ENCODE measurements around the gene DDR1.

The DDR1 gene

GRCh38 chr6:30891450-30891723 lies 7.1 kb downstream of the DDR1 start:
- TF ChIP-seq CTCF (IDR thresholded peaks at IDR 0.05; ENCODE audit: poor library complexity, severe bottlenecking), result no peak
- H3K27me3 ChIP-seq (ENCODE audit: insufficient read depth, poor library complexity, severe bottlenecking), result no peaks in the 10 kb centered on the region
- DNase-seq (ENCODE audit: low spot score) (no peak), ATAC-seq (ENCODE audit: low read depth) (no peak)
- H3K9me3 ChIP-seq (ENCODE audit: severe bottlenecking), result no peaks in the 10 kb centered on the region
- peaks cover 32% of the 10 kb centered on the region for H3K4me1 ChIP-seq (ENCODE audit: insufficient read depth, poor library complexity, severe bottlenecking)
- no peak overlapping the region for H3K4me3 ChIP-seq (ENCODE audit: severe bottlenecking)
- peaks cover 98% of the 10 kb centered on the region for H3K36me3 ChIP-seq (ENCODE audit: low read depth)
- H3K27ac ChIP-seq (ENCODE audit: poor library complexity, severe bottlenecking), result no peak overlapping the region

- no peak for DNase-seq (ENCODE audit: low spot score)
- ATAC-seq (ENCODE audit: low read depth), result no peak
- peaks cover 100% of the 10 kb centered on the region for H3K36me3 ChIP-seq (ENCODE audit: low read depth)
Observed at GRCh38 chr6:30891816-30892538, 7.7 kb downstream of the DDR1 start.

GRCh38 chr6:30893001-30893591 lies 8.8 kb downstream of the DDR1 start:
- TF ChIP-seq CTCF (IDR thresholded peaks at IDR 0.05; ENCODE audit: poor library complexity, severe bottlenecking), result no peak
- DNase-seq (ENCODE audit: low spot score), result no peak
- no peaks in the 10 kb centered on the region for H3K9me3 ChIP-seq (ENCODE audit: severe bottlenecking)
- ATAC-seq (ENCODE audit: low read depth), result no peak
- H3K27ac ChIP-seq (ENCODE audit: poor library complexity, severe bottlenecking), result no peak overlapping the region
- H3K4me1 ChIP-seq (ENCODE audit: insufficient read depth, poor library complexity, severe bottlenecking), result peaks cover 14% of the 10 kb centered on the region
- H3K4me3 ChIP-seq (ENCODE audit: severe bottlenecking), result no peak overlapping the region
- peaks cover 97% of the 10 kb centered on the region for H3K36me3 ChIP-seq (ENCODE audit: low read depth)
- no peaks in the 10 kb centered on the region for H3K27me3 ChIP-seq (ENCODE audit: insufficient read depth, poor library complexity, severe bottlenecking)

More at GRCh38 chr6:30891816-30892538, 7.7 kb downstream of the DDR1 start:
- Histone ChIP-seq H3K27ac (ENCODE audit: poor library complexity, severe bottlenecking) (no peak overlapping the region), H3K4me3 (ENCODE audit: severe bottlenecking) (no peak overlapping the region), H3K9me3 (ENCODE audit: severe bottlenecking) (no peaks in the 10 kb centered on the region), H3K27me3 (ENCODE audit: insufficient read depth, poor library complexity, severe bottlenecking) (no peaks in the 10 kb centered on the region), H3K4me1 (ENCODE audit: insufficient read depth, poor library complexity, severe bottlenecking) (peaks cover 26% of the 10 kb centered on the region)
- no peak for TF ChIP-seq CTCF (IDR thresholded peaks at IDR 0.05; ENCODE audit: poor library complexity, severe bottlenecking)

- no peak overlapping the region for H3K4me3 ChIP-seq (ENCODE audit: severe bottlenecking)
- DNase-seq (ENCODE audit: low spot score), result no peak
- no peak for TF ChIP-seq CTCF (IDR thresholded peaks at IDR 0.05; ENCODE audit: poor library complexity, severe bottlenecking)
- H3K9me3 ChIP-seq (ENCODE audit: severe bottlenecking), result no peaks in the 10 kb centered on the region
- no peaks in the 10 kb centered on the region for H3K27me3 ChIP-seq (ENCODE audit: insufficient read depth, poor library complexity, severe bottlenecking)
- H3K36me3 ChIP-seq (ENCODE audit: low read depth), result peaks cover 97% of the 10 kb centered on the region
- peaks cover 11% of the 10 kb centered on the region for H3K4me1 ChIP-seq (ENCODE audit: insufficient read depth, poor library complexity, severe bottlenecking)
- ATAC-seq (ENCODE audit: low read depth), result no peak
- no peak overlapping the region for H3K27ac ChIP-seq (ENCODE audit: poor library complexity, severe bottlenecking)
Observed at GRCh38 chr6:30893666-30894065, 9.3 kb downstream of the DDR1 start.

GRCh38 chr6:30894381-30894780 lies 10.1 kb downstream of the DDR1 start:
- peaks cover 11% of the 10 kb centered on the region for H3K4me1 ChIP-seq (ENCODE audit: insufficient read depth, poor library complexity, severe bottlenecking)
- TF ChIP-seq CTCF (IDR thresholded peaks at IDR 0.05; ENCODE audit: poor library complexity, severe bottlenecking), result no peak
- H3K27me3 ChIP-seq (ENCODE audit: insufficient read depth, poor library complexity, severe bottlenecking), result no peaks in the 10 kb centered on the region
- H3K36me3 ChIP-seq (ENCODE audit: low read depth), result peaks cover 97% of the 10 kb centered on the region
- no peak for DNase-seq (ENCODE audit: low spot score)
- no peak overlapping the region for H3K27ac ChIP-seq (ENCODE audit: poor library complexity, severe bottlenecking)
- H3K4me3 ChIP-seq (ENCODE audit: severe bottlenecking), result no peak overlapping the region
- no peaks in the 10 kb centered on the region for H3K9me3 ChIP-seq (ENCODE audit: severe bottlenecking)
- ATAC-seq (ENCODE audit: low read depth), result no peak
